ENCODE results near the gene BCS1L.

The BCS1L gene

GRCh38 chr2:218659258-218659987 lies at the start of gene BCS1L, which contains the start of gene ZNF142:
BCS1L (plus strand) TSS chr2:218659683; CDS start chr2:218660988, 1,305 bp downstream.
ZNF142 (minus strand) TSS chr2:218659623; CDS start chr2:218656429, 3,194 bp downstream.
- DNase-seq (ENCODE audit: low read depth), result peak; percentile 64

GRCh38 chr2:218615868-218616315 lies 43.6 kb upstream of the BCS1L start:
- no peak for DNase-seq (ENCODE audit: low read depth)

GRCh38 chr2:218618102-218618860 lies 41.2 kb upstream of the BCS1L start:
- DNase-seq (ENCODE audit: low read depth), result no peak

GRCh38 chr2:218621007-218621406 lies 38.5 kb upstream of the BCS1L start:
- no peak for DNase-seq (ENCODE audit: low read depth)

- no peak for DNase-seq (ENCODE audit: low read depth)
These were observed 36.7 kb upstream of the BCS1L start for GRCh38 chr2:218622606-218623365.

- DNase-seq (ENCODE audit: low read depth), result no peak
These were observed 36.1 kb upstream of the BCS1L start for GRCh38 chr2:218623366-218623705.

GRCh38 chr2:218626369-218626768 lies 33.1 kb upstream of the BCS1L start:
- DNase-seq (ENCODE audit: low read depth), result no peak

- no peak for DNase-seq (ENCODE audit: low read depth)
These were observed 31.5 kb upstream of the BCS1L start for GRCh38 chr2:218627939-218628338.

GRCh38 chr2:218631837-218632236 lies 27.6 kb upstream of the BCS1L start:
- DNase-seq (ENCODE audit: low read depth), result peak; percentile 65

- no peak for DNase-seq (ENCODE audit: low read depth)
These were observed 23.8 kb upstream of the BCS1L start for GRCh38 chr2:218635719-218636118.

- no peak for DNase-seq (ENCODE audit: low read depth)
These were observed 21.1 kb upstream of the BCS1L start for GRCh38 chr2:218638372-218638771.

- DNase-seq (ENCODE audit: low read depth), result no peak
These were observed 17.3 kb upstream of the BCS1L start for GRCh38 chr2:218642121-218642656.

GRCh38 chr2:218642786-218643185 lies 16.7 kb upstream of the BCS1L start:
- DNase-seq (ENCODE audit: low read depth), result no peak

- DNase-seq (ENCODE audit: low read depth), result no peak
These were observed 15.7 kb upstream of the BCS1L start for GRCh38 chr2:218643751-218644310.

GRCh38 chr2:218644721-218645120 lies 14.8 kb upstream of the BCS1L start:
- DNase-seq (ENCODE audit: low read depth), result no peak

GRCh38 chr2:218645126-218645525 lies 14.4 kb upstream of the BCS1L start:
- DNase-seq (ENCODE audit: low read depth), result no peak

- DNase-seq (ENCODE audit: low read depth), result no peak
These were observed 11.2 kb upstream of the BCS1L start for GRCh38 chr2:218648088-218648786.

GRCh38 chr2:218648787-218649100 lies 10.7 kb upstream of the BCS1L start:
- no peak for DNase-seq (ENCODE audit: low read depth)

GRCh38 chr2:218655751-218656150 lies 3.7 kb upstream of the BCS1L start:
- no peak for DNase-seq (ENCODE audit: low read depth)

GRCh38 chr2:218658671-218659257 lies 719 bp upstream of the BCS1L start:
- no peak for DNase-seq (ENCODE audit: low read depth)

- DNase-seq (ENCODE audit: low read depth), result no peak
These were observed 490 bp downstream of the BCS1L start for GRCh38 chr2:218659988-218660358.

All from HS-5 (cell line).